B cell (primary cell): ENCODE results near the gene BAIAP2L1. TPM values are rescaled to one million over a fixed set of nuclear protein-coding genes. Genes with fewer than 3 reads are reported as not detected.

ENCODE experiments used
- ATAC-seq: fragments of 200-7000 bp; cut with Tn5 transposase; one replicate; pipeline ENCODE4 v1.10.0; 2021; ENCODE audit warnings: low read depth, mild to moderate bottlenecking, moderate number of reproducible peaks, moderate library complexity
- CTCF ChIA-PET: fragments of 350-600 bp; sonication (Branson Sonifier 250); formaldehyde crosslinking; loops from one replicate; lab custom pipeline; 2021; ENCODE audit warnings: antibody characterized with exemption, inconsistent platforms; lab: Charles Lee
- POLR2A ChIA-PET: fragments of 350-600 bp; sonication (Branson Sonifier 250); formaldehyde crosslinking; loops from one replicate; lab custom pipeline; 2021; ENCODE audit warnings: antibody characterized with exemption; lab: Charles Lee
- DNase-seq: peaks from one replicate; pipeline ENCODE4 v3.0.0; 2013
- H2AFZ ChIP-seq: 2 replicates; pipeline ENCODE4 v1.6.1; 2012; ENCODE audit warnings: mild to moderate bottlenecking, low read depth, low read length; ENCODE audit not compliant: insufficient read depth, poor library complexity, severe bottlenecking
- H3K27ac ChIP-seq, 2 donors: 1 replicate in 1 of 2; 2 replicates in 1 of 2; pipeline ENCODE4 v1.5.1; 2012 to 2013; ENCODE audit warnings: low read length in 2 of 2, mild to moderate bottlenecking in 2 of 2, moderate library complexity in 1 of 2
- H3K27me3 ChIP-seq, 4 experiments: fragments of 200-600 bp in 1 of 4; sonication (generic) in 1 of 4; replicated peaks in 1 of 4; 1 replicate in 2 of 4; 2 replicates in 2 of 4; pipeline versions ENCODE4 v1.6.1 to v1.7.0; 2013 to 2016; ENCODE audit warnings: low read length in 3 of 4, mild to moderate bottlenecking in 2 of 4, mixed read lengths in 1 of 4, moderate library complexity in 1 of 4; ENCODE audit not compliant: insufficient read depth in 4 of 4, control insufficient read depth in 3 of 4; ENCODE audit errors: control extremely low read depth in 1 of 4
- H3K36me3 ChIP-seq, 2 experiments: replicated peaks in 1 of 2; 1 replicate in 1 of 2; 2 replicates in 1 of 2; pipeline versions ENCODE4 v1.6.1 to v1.7.1; 2013; ENCODE audit warnings: low read length in 1 of 2; ENCODE audit not compliant: insufficient read depth in 2 of 2, control insufficient read depth in 1 of 2; ENCODE audit errors: control extremely low read depth in 1 of 2, extremely low read depth in 1 of 2
- H3K4me1 ChIP-seq, 2 donors: fragments of 200-600 bp in 1 of 2; sonication (generic) in 1 of 2; 1 replicate in 1 of 2; 2 replicates in 1 of 2; pipeline versions ENCODE4 v1.5.1 to v1.6.1; 2013 to 2017; ENCODE audit warnings: low read length in 2 of 2; ENCODE audit not compliant: control insufficient read depth in 2 of 2, insufficient read depth in 2 of 2
- H3K4me2 ChIP-seq: replicated peaks from 2 replicates; pipeline ENCODE3; 2012; ENCODE audit warnings: mild to moderate bottlenecking, low read depth, low read length; ENCODE audit not compliant: poor library complexity, severe bottlenecking
- H3K4me3 ChIP-seq, 5 experiments: fragments of 200-600 bp in 1 of 5; sonication (generic) in 1 of 5; 1 replicate in 3 of 5; 2 replicates in 2 of 5; pipeline versions ENCODE4 v1.5.1 to v1.7.0; 2011 to 2016; ENCODE audit warnings: low read length in 4 of 5, mild to moderate bottlenecking in 4 of 5, low read depth in 2 of 5, control low read depth in 1 of 5, moderate library complexity in 1 of 5; ENCODE audit not compliant: insufficient read depth in 1 of 5; ENCODE audit errors: control extremely low read depth in 1 of 5, extremely low read depth in 1 of 5
- H3K79me2 ChIP-seq: fragments of 200-600 bp; sonication (generic); one replicate; pipeline ENCODE4 v1.6.0; 2016; ENCODE audit warnings: low read length; ENCODE audit not compliant: control insufficient read depth, insufficient read depth
- H3K9ac ChIP-seq: fragments of 200-600 bp; sonication (generic); 2 replicates; pipeline ENCODE4 v1.6.1; 2017; ENCODE audit warnings: mild to moderate bottlenecking, low read length, moderate library complexity
- H3K9me3 ChIP-seq, 3 donors: one replicate each; pipeline versions ENCODE4 v1.6.1 to v1.7.1; 2013; ENCODE audit warnings: low read length in 2 of 3; ENCODE audit not compliant: control insufficient read depth in 2 of 3, insufficient read depth in 1 of 3; ENCODE audit errors: control extremely low read depth in 1 of 3
- H4K20me1 ChIP-seq: 2 replicates; pipeline ENCODE4 v1.6.0; 2012; ENCODE audit warnings: mild to moderate bottlenecking, low read length; ENCODE audit not compliant: insufficient read depth, control insufficient read depth, poor library complexity, severe bottlenecking
- H3K27ac Mint-ChIP-seq: one replicate; pipeline ENCODE4 v1.8.0; 2021; ENCODE audit warnings: mixed read lengths
- H3K27me3 Mint-ChIP-seq: one replicate; pipeline ENCODE4 v1.8.0; 2021; ENCODE audit warnings: mixed read lengths
- H3K4me1 Mint-ChIP-seq: one replicate; pipeline ENCODE4 v1.8.0; 2021; ENCODE audit warnings: mixed read lengths
- H3K4me3 Mint-ChIP-seq: one replicate; pipeline ENCODE4 v1.8.0; 2021; ENCODE audit warnings: mixed read lengths
- H3K9me3 Mint-ChIP-seq: one replicate; pipeline ENCODE4 v1.8.0; 2022; ENCODE audit warnings: mixed read lengths; ENCODE audit not compliant: insufficient read depth
- CTCF ChIP-seq: fragments of 200-600 bp; IDR thresholded peaks from one replicate; pipeline ENCODE4 v1.8.0; 2022; ENCODE audit warnings: antibody characterized with exemption, mild to moderate bottlenecking
- EZH2 ChIP-seq: IDR thresholded peaks from 2 replicates; pipeline ENCODE4 v1.6.1; 2012; ENCODE audit warnings: borderline replicate concordance, low read depth, mild to moderate bottlenecking, moderate library complexity, low read length; ENCODE audit not compliant: insufficient read depth, poor library complexity, severe bottlenecking
- WGBS: methylation state at CpG from one replicate; pipeline ENCODE4 v1.1.5; 2013; ENCODE audit warnings: missing lambda C conversion rate; ENCODE audit not compliant: insufficient coverage; 5-methylcytosine and 5-hydroxymethylcytosine counted together
- intact Hi-C: fragments of 100-400 bp; cut with micrococcal nuclease; formaldehyde crosslinking; loops from one replicate; pipeline ENCODE4 v1.10.0; 2022
- polyA plus RNA-seq: library from polyadenylated mRNA; depleted of rRNA; stranded (reverse); fragments of >200 nt; gene quantifications from 2 replicates; pipeline ENCODE4 v1.2.3, GENCODE V29; 2012
- total RNA-seq, 2 donors: library from RNA; stranded (reverse); fragments of 120-200 nt in 1 of 2; gene quantifications; 1 replicate in 1 of 2; 2 replicates in 1 of 2; pipeline versions ENCODE4 v1.2.3 to v1.2.4, GENCODE V29; 2013 to 2022

Gene BAIAP2L1
- total and polyA plus RNA-seq, 2 donors (not counting 1 experiment from before 2014, with no cell fraction given) = 1.5 to 3.7 TPM

DNA sequence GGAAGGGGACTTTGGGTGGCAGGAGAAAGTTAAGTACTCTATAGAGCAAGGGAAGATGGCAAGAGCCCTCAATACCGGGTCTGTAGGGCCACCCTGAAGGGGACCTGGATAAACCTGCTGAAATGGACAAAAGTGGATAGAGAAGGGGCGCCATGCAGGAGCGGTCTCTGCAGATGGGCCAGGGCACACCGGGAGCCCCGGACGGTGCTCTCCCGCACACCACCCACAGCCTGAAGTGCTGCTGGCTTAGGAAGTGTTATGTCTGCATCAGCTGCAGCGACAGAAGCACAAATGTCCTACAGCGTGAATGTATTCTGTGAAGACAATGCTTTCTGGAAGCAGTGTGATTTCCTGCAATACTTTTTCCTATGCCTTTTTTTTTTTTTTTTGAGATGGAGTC, 81.7 kb downstream of the BAIAP2L1 start:
- Histone ChIP-seq H3K4me2 (no peak overlapping the region), H3K79me2 (no peaks in the 10 kb centered on the region), H2AFZ (no peak overlapping the region), H3K27ac (no peak overlapping the region), H3K27me3 (peaks cover 0 to 32% (median 16%) of the 10 kb centered on the region in 4 experiments), H3K36me3 (no peaks in the 10 kb centered on the region), H4K20me1 (no peaks in the 10 kb centered on the region), H3K4me1 (peaks cover 16 to 24% of the 10 kb centered on the region in 2 donors), H3K9ac (no peak overlapping the region), H3K9me3 (peaks cover 0 to 2% (median 0%) of the 10 kb centered on the region in 3 donors), H3K4me3 (no peak overlapping the region)
- H3K4me3 Mint-ChIP-seq = no peak overlapping the region
- TF ChIP-seq EZH2 (no peak), CTCF (no peak)
- 98% methylated on average over 7 of the region's 9 CpGs for WGBS
- H3K4me1 Mint-ChIP-seq = peaks cover 30% of the 10 kb centered on the region
- no peak overlapping the region for H3K27ac Mint-ChIP-seq
- peak; percentile 11 for DNase-seq
- H3K27me3 Mint-ChIP-seq = peaks cover 40% of the 10 kb centered on the region
- ChIA-PET CTCF (no interaction called here), POLR2A (no interaction called here)
- intact Hi-C loops = loop anchor here (5.0 to 10.0 kb wide), 3 partner anchors 67 to 556 kb away; partner anchors contain the start of genes BAIAP2L1, TECPR1, TMEM130 and TRRAP
- no peak for ATAC-seq
- no peaks in the 10 kb centered on the region for H3K9me3 Mint-ChIP-seq

GRCh38 chr7:98317366-98318040, 83.4 kb downstream of the BAIAP2L1 start:
- Mint-ChIP-seq H3K9me3 (no peaks in the 10 kb centered on the region), H3K4me1 (peaks cover 38% of the 10 kb centered on the region), H3K27me3 (peaks cover 31% of the 10 kb centered on the region), H3K27ac (no peak overlapping the region), H3K4me3 (no peak overlapping the region)
- ChIA-PET POLR2A (no interaction called here), CTCF (no interaction called here)
- intact Hi-C loops = loop anchor here (5.0 to 10.0 kb wide), 3 partner anchors 65 to 557 kb away; partner anchors contain the start of genes BAIAP2L1, TECPR1, TMEM130 and TRRAP
- no peaks in the 10 kb centered on the region for H4K20me1 ChIP-seq
- peaks cover 26 to 40% of the 10 kb centered on the region in 2 donors for H3K4me1 ChIP-seq
- no peak overlapping the region for H3K9ac ChIP-seq
- H3K27me3 ChIP-seq = peaks cover 0 to 30% (median 16%) of the 10 kb centered on the region in 4 experiments
- ATAC-seq (no peak), DNase-seq (no peak)
- H2AFZ ChIP-seq = no peak overlapping the region
- no peaks in the 10 kb centered on the region for H3K36me3 ChIP-seq
- no peak overlapping the region for H3K27ac ChIP-seq
- H3K9me3 ChIP-seq = peaks cover 0 to 2% (median 0%) of the 10 kb centered on the region in 3 donors
- H3K4me3 ChIP-seq = no peak overlapping the region
- TF ChIP-seq EZH2 = no peak
- TF ChIP-seq CTCF = no peak
- 92% methylated on average over 13 of the region's 14 CpGs for WGBS
- H3K4me2 ChIP-seq = no peak overlapping the region
- H3K79me2 ChIP-seq = no peaks in the 10 kb centered on the region
